HG03025 (cell line): Measurements from ENCODE around the gene SLX9.

ENCODE experiments used
- ATAC-seq: cut with Tn5 transposase; IDR thresholded peaks from one replicate; pipeline ENCODE4 v1.9.1; 2021; ENCODE audit warnings: mild to moderate bottlenecking, moderate library complexity; ENCODE audit not compliant: unreplicated experiment, low FRiP score

The SLX9 gene

GRCh38 chr21:44998621-44999427 is 59.0 kb downstream of the SLX9 start:
- ATAC-seq, result no peak

- ATAC-seq, result no peak
Observed at GRCh38 chr21:44999428-44999971, 59.7 kb downstream of the SLX9 start.

GRCh38 chr21:44999972-45000636 is 60.3 kb downstream of the SLX9 start:
- no peak for ATAC-seq

GRCh38 chr21:45000637-45001133 is 60.9 kb downstream of the SLX9 start:
- ATAC-seq, result no peak

GRCh38 chr21:45001134-45002095 is 61.6 kb downstream of the SLX9 start:
- no peak for ATAC-seq

- ATAC-seq, result no peak
Observed at GRCh38 chr21:45002381-45003204, 62.8 kb downstream of the SLX9 start.

GRCh38 chr21:45003331-45004058 is 63.7 kb downstream of the SLX9 start:
- no peak for ATAC-seq

- no peak for ATAC-seq
Observed at GRCh38 chr21:45004059-45004422, 64.2 kb downstream of the SLX9 start.

GRCh38 chr21:45004481-45005247 is 64.8 kb downstream of the SLX9 start:
- no peak for ATAC-seq

GRCh38 chr21:45006536-45007095 is 66.8 kb downstream of the SLX9 start:
- no peak for ATAC-seq

- ATAC-seq, result no peak
Observed at GRCh38 chr21:45009616-45010015, 69.8 kb downstream of the SLX9 start.

GRCh38 chr21:45010096-45010495 is 70.3 kb downstream of the SLX9 start:
- no peak for ATAC-seq

- no peak for ATAC-seq
Observed at GRCh38 chr21:45010860-45011259, 71.0 kb downstream of the SLX9 start.

- no peak for ATAC-seq
Observed at GRCh38 chr21:45011426-45011825, 71.6 kb downstream of the SLX9 start.

- ATAC-seq, result no peak
Observed at GRCh38 chr21:45011911-45012661, 72.3 kb downstream of the SLX9 start.

GRCh38 chr21:45012662-45013259 is 72.9 kb downstream of the SLX9 start:
- no peak for ATAC-seq
